GM21360 (cell line): ENCODE measurements around the gene HSPB7.
"Not testable (repeated sequence)": the region's sequence is repeated elsewhere in the genome, so short reads cannot be mapped to it uniquely, and the experiment has no call there.

Experiments
- ATAC-seq: cut with Tn5 transposase; IDR thresholded peaks from one replicate; pipeline ENCODE4 v1.9.1; 2021; ENCODE audit warnings: mild to moderate bottlenecking, moderate library complexity; ENCODE audit not compliant: unreplicated experiment

Gene HSPB7

DNA sequence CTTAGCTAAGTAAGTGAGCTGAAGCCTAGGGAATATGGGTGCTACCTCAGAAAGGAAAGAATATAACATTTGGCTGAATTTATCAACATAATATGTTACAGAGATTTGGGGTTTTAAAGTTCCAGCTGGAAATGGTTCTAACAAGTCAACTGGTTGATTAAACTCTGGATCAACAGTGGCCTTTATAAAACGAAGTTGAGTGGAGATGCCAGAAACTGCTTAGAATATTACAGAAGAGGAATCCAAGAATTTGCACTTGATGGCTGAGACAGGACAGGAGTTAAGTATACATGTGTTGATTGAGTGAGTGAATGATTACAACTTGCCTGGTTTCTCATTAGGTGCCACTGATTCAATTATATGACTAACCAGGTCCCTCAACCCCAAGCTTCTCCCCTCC, 34.6 kb downstream of the HSPB7 start:
- no peak for ATAC-seq

DNA sequence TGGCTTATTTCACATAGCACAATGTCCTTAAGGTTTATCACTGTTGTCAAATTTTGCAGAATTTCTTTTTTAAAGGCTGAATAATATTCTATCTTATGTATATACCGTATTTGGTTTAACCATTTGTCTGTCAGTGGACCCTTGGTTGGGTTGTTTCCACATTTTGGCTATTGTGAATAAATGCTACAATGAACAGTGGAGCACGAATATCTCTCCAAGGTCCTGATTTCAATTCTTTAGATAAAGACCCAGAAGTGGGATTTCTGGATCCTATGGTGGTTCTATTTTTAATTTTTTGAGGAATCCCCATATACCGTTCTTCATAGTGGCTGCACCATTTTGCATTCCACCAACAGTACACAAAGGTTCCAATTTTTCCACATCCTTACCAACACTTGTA, 36.2 kb downstream of the HSPB7 start:
- no peak for ATAC-seq

DNA sequence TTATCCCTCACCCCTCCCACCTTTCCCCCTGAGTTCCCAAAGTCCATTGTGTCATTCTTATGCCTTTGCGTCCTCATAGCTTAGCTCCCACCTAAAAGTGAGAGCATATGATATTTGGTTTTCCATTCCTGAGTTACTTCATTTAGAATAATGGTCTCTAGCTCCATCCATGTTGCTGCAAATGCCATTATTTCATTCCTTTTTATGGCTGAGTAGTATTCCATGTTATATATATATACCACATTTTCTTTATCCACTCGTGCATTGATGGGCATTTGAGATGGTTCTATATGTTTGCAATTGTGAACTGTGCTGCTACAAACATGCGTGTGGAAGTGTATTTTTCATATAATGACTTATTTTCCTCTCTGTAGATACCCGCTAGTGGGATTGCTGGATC, 39.9 kb downstream of the HSPB7 start:
- not testable (repeated sequence) for ATAC-seq

DNA sequence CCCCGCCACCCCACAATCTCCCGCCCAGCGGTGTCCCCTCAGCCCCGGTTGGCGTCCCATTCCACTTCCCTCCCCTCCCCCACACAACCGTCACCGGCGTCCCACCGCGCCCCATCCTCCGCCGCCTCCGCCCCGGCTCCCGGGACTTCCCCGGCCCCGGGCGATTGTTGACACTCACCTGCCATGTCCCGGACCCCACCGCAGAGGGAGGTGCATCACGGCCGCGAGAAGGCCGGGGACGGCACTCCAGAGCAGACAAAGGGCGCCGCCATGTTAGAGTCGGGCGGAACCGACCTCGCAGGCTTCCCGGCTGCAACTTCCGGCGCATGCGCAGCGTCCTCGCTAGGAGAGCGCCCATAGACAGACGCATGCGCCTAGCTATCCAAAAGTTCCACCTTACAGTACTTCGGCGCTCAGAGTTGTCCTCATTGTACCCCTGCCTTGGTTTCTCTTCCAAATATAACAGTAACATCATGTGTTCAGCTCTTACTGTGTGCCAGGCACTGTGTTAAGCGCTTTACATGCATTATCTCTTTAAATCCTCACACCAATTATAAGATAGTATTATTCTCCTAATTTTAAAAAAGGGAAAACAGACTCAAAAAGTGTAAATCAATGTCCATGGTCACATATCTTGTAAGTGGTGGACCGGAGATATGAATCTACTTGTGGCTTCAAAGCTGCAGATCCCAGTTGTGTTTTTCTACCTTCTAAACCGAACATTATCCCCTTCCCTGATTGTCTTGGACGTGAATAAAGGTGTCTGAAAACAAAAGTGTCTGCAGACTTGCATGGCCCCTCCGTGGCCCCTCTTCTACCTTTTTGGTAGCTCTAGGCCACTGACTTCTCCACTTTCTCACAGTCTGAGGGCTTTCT, 41.8 kb downstream of the HSPB7 start, which contains the start of gene ZBTB17:
Gene ZBTB17, minus strand, starts transcription at position 297 of the 876 bp plus-strand sequence. CDS start 27,606 bp downstream, outside the sequence.
- peak; percentile 59 for ATAC-seq

DNA sequence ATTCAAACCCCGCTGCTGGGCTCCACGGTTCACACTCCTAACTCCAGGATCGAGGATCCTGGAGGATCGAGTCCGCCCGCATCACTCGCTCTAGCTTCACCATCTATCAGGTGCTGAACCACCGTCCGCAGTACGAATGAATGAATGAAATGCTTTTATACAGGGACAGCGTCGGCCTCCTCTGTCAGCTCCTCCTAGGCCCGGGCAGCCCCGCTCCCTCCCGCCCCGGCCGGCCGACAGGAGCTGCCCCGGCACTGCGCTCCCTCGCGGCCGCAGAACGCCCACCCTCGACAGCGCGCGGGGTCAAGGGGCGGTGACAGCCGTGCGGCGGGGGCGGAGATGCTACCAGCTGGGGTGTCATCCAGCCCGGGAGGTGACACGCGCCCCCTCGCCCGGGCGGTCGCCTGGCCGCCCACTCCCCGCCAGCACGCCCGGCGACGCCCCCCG, 42.5 kb downstream of the HSPB7 start:
- peak; percentile 54 for ATAC-seq

DNA sequence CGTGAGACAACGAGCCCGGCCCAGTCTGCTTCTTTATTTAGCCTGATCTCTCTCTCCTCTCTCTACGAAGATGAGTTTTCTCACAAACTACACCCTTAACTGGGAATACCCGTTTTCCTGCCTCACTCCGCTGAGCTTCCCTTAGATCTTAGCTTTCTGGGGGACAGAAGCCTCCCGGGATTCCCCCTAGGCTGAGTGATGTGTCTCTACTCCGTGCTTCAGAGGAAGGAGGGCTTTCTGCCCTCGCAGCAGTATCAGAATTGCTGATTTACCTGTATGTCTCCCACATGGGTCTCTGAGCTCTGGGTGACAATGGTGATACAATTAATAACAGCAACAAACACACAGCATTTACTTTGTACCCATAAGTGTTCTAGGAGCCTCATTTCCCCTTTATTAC, 43.0 kb downstream of the HSPB7 start:
- peak; percentile 36 for ATAC-seq

DNA sequence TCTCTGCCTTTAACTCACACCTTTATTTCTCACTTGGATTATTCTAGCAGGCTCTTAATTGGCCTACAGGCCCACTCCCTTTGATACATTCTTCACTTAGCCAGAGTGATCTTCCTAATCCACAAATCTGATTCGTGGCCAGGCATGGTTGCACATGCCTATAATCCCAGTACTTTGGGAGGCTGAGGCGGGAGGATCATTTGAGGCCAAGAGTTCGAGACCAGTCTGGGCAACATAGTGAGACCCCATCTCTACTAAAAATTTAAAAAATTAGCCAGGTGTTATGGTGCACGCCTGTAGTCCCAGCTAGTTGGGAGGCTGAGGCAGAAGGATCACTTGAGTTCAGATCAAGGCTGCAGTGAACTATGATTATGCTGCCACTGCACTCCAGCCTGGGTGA, 44.1 kb downstream of the HSPB7 start:
- no peak for ATAC-seq

DNA sequence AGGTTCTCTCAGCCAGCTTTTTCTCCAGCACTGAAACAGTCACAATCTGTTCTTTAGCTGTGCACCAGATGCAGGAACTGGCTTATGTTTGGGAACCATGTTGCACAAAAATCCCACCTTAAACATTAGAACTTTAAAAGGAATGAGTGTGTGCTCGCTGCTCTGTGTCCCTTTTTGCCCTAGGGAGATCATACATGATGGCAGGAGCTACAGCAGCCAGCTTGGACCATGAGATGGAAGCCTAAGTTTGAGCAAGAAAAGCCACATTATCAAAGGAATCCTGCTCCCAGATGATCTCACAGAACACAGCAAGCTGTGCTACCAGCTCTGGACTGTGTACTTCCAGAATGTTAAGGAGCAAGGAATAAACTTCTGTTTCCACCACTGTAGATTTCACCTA, 45.4 kb downstream of the HSPB7 start:
- no peak for ATAC-seq

DNA sequence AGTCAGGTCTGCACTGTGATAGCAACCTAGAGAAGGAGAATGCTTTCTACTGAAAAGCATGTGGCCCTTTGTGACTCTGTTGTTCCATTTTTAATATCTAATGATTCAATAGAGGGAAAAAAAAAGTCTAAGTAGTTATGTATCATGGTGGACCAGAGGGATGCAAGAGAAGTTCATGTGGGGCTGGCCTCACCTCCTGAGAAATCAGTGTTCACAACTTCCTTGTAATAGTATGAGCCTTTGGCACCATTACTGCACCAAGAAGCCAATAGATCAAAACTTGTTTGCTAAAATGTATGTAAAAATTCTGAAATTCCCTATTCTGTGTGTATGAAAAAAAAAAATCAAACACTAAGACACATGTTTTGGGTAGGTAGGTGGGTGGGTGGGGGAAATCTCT, 46.9 kb downstream of the HSPB7 start:
- ATAC-seq = no peak

DNA sequence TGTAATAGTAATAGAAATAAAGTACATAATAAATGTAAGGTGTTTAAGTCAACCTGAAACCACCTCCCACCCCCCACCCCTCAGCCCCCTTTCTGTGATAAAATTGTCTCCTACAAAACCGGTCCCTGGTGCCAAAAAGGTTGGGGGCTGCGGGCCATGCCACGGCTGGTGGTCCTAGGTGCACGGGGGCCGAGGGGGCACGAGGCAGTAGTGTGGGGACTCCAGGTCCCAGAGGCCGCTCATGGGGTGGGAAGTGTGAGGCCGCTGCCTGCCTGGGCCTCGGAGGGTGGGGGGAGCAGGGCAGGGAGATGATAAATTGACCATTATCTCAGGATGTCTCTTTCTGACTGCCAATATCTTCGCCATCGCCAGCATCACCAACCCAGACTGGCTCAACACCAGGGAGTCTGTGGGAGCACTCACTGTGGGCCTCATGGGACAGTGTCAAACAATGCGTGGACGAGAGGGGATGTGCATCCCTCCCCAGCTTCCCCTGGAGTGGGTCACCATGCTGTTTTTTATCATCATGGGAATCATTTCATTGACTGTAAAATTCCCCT, 48.4 kb downstream of the HSPB7 start:
- no peak for ATAC-seq

DNA sequence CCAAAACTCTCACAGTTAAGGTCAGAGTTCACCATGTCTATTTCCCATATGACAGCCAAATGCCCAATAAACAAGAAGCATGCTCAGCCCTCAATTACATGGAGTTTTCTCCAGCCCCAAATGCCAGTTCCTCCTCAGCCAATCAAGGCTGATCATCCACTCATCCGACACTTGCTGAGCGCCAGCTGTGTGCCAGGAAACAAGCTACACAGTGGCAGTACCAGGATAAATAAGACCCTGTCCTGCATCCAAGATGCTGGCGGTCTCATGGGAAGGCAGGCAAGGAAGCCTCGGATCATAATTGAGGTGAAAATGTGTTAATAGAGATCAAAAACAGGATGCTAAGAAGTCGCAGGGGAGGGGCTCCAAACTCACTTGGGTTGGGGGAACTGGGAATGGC, 49.7 kb downstream of the HSPB7 start:
- no peak for ATAC-seq

DNA sequence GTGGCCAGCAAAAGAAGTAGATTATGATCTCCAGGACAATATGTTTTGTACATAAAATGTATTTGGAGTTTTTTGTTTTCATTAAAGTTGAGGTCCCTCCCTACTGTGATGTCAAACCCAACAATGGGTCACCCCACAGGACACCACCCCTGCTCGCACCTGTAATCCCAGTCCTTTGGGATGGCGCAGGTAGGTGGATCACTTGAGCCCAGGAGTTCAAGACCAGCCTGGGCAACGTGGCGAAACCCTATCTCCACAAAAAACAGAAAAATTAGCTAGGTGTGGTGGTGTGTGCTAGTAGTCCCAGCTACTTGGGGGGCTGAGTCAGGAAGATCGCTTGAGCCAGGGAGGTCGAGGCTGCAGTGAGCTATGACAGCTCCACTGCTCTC, 50.9 kb downstream of the HSPB7 start:
- no peak for ATAC-seq

DNA sequence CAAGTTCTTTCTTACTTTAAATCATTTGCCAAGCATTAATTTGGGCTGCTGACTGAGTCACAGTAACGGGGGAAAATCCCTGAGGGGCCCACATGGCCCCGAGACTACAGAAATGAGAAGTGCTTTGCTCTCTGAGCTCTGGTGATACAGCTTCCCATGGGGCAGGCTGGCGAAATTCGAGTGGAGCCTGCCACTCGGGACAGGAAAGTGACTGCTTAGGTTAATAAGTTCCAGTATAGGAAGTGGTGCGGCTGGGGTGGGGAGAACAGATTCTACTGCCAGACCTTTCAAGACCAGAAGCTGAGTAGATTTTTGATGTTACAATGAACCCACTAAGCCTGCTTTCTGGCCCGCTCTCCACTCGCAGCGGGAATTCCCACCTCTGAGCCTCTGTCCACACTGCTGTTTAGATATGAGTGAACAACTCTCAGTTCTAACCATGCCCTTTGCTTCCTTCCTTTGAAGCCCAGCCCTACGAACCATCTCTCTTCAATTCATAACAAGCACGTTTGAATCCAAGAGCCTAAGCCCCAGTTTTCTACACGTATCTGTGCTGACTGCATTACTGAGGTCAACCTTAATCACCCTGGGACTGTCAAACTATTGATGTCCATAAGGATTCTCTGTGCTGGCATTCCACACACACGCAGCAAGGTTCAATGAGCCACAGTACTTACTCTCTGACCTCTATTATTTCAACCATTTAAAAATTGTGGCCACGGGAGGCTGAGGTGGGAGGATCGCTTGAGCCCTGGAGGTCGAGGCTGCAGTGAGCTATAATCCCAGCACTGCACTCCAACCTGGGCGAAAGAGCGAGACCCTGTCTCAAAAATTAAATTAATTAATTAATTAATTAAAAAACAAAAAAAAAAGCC, 51.5 kb downstream of the HSPB7 start:
- peak; percentile 67 for ATAC-seq

DNA sequence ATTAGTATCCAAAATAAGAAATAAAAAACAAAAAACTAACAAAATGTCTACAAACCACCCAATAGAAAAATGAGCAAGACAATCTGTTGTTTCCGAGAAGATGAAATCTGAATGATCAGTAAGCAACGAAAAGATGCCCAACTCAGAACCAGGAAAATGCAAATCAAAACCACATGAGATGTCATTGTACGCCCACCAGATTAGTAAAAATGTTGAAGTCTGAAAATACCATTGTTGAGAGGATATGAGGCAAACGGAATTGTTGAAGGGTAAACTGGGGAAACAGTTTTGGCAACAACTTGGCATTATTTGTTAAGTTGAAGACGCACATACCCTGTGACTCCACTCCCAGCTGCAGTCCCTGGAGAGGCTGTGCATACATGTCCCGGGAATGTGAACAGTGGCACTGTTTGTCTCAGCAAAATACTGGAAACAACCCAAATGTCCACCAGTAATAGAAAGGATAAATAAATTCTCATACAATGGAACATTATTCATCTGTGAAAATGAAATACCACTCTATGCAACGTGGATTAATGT, 52.5 kb downstream of the HSPB7 start:
- ATAC-seq = no peak
